ENCODE data around the gene USP20.

Gene USP20

GRCh38 chr9:129891569-129891968, 56.3 kb downstream of the USP20 start:
- H3K36me3 ChIP-seq = peaks cover 21 to 54% (median 51%) of the 10 kb centered on the region in 3 donors
- intact Hi-C loops (cut with DNase I; ENCODE audit: low total_unique reads) = no loop called here
- H3K27me3 ChIP-seq = no peaks in the 10 kb centered on the region
- no peak for TF ChIP-seq CTCF (IDR thresholded peaks at IDR 0.05)
- H3K27ac ChIP-seq = peak overlapping the region; percentile 43 to 68
- DNase-seq = no peak
- H3K9me3 ChIP-seq = no peaks in the 10 kb centered on the region
- no peak overlapping the region for H3K4me3 ChIP-seq
- H3K4me1 ChIP-seq = peaks cover 0 to 28% (median 18%) of the 10 kb centered on the region in 4 donors

- Histone ChIP-seq H3K27ac (peak overlapping the region in 1 of 2 donors; percentile 68), H3K9me3 (no peaks in the 10 kb centered on the region)
- intact Hi-C loops (cut with DNase I; ENCODE audit: low total_unique reads) = no loop called here
These were observed 59.0 kb downstream of the USP20 start for GRCh38 chr9:129894120-129894823.

GRCh38 chr9:129895376-129896268, 60.4 kb downstream of the USP20 start:
- intact Hi-C loops (cut with DNase I; ENCODE audit: low total_unique reads) = no loop called here
- no peak for TF ChIP-seq CTCF (IDR thresholded peaks at IDR 0.05)
- Histone ChIP-seq H3K4me1 (peaks cover 0 to 25% (median 13%) of the 10 kb centered on the region in 4 donors), H3K27ac (no peak overlapping the region), H3K9me3 (no peaks in the 10 kb centered on the region), H3K4me3 (no peak overlapping the region), H3K36me3 (peaks cover 35 to 65% (median 62%) of the 10 kb centered on the region in 3 donors), H3K27me3 (no peaks in the 10 kb centered on the region)
- DNase-seq = no peak

More at GRCh38 chr9:129894120-129894823, 59.0 kb downstream of the USP20 start:
- H3K4me1 ChIP-seq = peaks cover 0 to 25% (median 13%) of the 10 kb centered on the region in 4 donors
- H3K27me3 ChIP-seq = no peaks in the 10 kb centered on the region
- H3K36me3 ChIP-seq = peaks cover 27 to 65% (median 61%) of the 10 kb centered on the region in 3 donors
- TF ChIP-seq CTCF (IDR thresholded peaks at IDR 0.05) = no peak
- H3K4me3 ChIP-seq = no peak overlapping the region
- DNase-seq = no peak

GRCh38 chr9:129897263-129897662, 62.0 kb downstream of the USP20 start:
- H3K9me3 ChIP-seq = no peaks in the 10 kb centered on the region
- H3K36me3 ChIP-seq = peaks cover 47 to 79% (median 78%) of the 10 kb centered on the region in 3 donors
- no peak for TF ChIP-seq CTCF (IDR thresholded peaks at IDR 0.05)
- H3K27me3 ChIP-seq = no peaks in the 10 kb centered on the region
- H3K4me3 ChIP-seq = no peak overlapping the region
- peaks cover 0 to 11% (median 6%) of the 10 kb centered on the region in 4 donors for H3K4me1 ChIP-seq
- DNase-seq = peak in 1 of 2 donors; percentile 1
- no peak overlapping the region for H3K27ac ChIP-seq
- intact Hi-C loops (cut with DNase I; ENCODE audit: low total_unique reads) = no loop called here

GRCh38 chr9:129898185-129898584, 62.9 kb downstream of the USP20 start:
- peak in 1 of 2 donors; percentile 60 for DNase-seq
- Histone ChIP-seq H3K27me3 (no peaks in the 10 kb centered on the region), H3K4me3 (no peak overlapping the region), H3K27ac (no peak overlapping the region), H3K36me3 (peaks cover 57 to 87% (median 87%) of the 10 kb centered on the region in 3 donors), H3K4me1 (peaks cover 0 to 2% (median under 1%) of the 10 kb centered on the region in 4 donors), H3K9me3 (no peaks in the 10 kb centered on the region)
- intact Hi-C loops (cut with DNase I; ENCODE audit: low total_unique reads) = no loop called here
- TF ChIP-seq CTCF (IDR thresholded peaks at IDR 0.05) = no peak

Measured in tibial artery (tissue), 4 donors.